ENCODE results near the gene BANF1. TPM values are rescaled to one million over a fixed set of nuclear protein-coding genes. Genes with fewer than 3 reads are reported as not detected.

BANF1 gene
- total and polyA plus RNA-seq, 2 experiments from 2014 or later, result 22.8 to 197 TPM

GRCh38 chr11:66011239-66011784 is 9.0 kb downstream of the BANF1 start:
- Histone ChIP-seq H3K27me3 (peaks cover 22% of the 10 kb centered on the region), H3K36me3 (replicated peaks; ENCODE audit: insufficient read depth, low read depth) (no peaks in the 10 kb centered on the region), H3K79me2 (no peaks in the 10 kb centered on the region), H4K20me1 (ENCODE audit: insufficient read depth, poor library complexity, severe bottlenecking) (no peaks in the 10 kb centered on the region), H2AFZ (no peak overlapping the region), H3K27ac (no peak overlapping the region), H3K4me3 (no peak overlapping the region), H3K4me2 (peak overlapping the region; percentile 56), H3K9me2 (replicated peaks; ENCODE audit: insufficient read depth) (no peaks in the 10 kb centered on the region), H3K9me3 (ENCODE audit: low read depth) (no peaks in the 10 kb centered on the region), H3K4me1 (ENCODE audit: insufficient read depth) (no peaks in the 10 kb centered on the region)
- 47% methylated on average over 13 of the region's 14 CpGs for WGBS (ENCODE audit: low lambda C conversion rate, missing lambda C conversion rate)
- DNase-seq (ENCODE audit: low spot score), result peak; percentile 73
- TF ChIP-seq EZH2phosphoT487 (IDR thresholded peaks at IDR 0.05; ENCODE audit: low read depth, severe bottlenecking, unreplicated experiment) (no peak), EZH2 (IDR thresholded peaks at IDR 0.05; ENCODE audit: borderline replicate concordance) (no peak)
- TF ChIP-seq, protein P1, sequence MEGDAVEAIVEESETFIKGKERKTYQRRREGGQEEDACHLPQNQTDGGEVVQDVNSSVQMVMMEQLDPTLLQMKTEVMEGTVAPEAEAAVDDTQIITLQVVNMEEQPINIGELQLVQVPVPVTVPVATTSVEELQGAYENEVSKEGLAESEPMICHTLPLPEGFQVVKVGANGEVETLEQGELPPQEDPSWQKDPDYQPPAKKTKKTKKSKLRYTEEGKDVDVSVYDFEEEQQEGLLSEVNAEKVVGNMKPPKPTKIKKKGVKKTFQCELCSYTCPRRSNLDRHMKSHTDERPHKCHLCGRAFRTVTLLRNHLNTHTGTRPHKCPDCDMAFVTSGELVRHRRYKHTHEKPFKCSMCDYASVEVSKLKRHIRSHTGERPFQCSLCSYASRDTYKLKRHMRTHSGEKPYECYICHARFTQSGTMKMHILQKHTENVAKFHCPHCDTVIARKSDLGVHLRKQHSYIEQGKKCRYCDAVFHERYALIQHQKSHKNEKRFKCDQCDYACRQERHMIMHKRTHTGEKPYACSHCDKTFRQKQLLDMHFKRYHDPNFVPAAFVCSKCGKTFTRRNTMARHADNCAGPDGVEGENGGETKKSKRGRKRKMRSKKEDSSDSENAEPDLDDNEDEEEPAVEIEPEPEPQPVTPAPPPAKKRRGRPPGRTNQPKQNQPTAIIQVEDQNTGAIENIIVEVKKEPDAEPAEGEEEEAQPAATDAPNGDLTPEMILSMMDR (IDR thresholded peaks at IDR 0.05; ENCODE audit: poor library complexity), result no peak

- DNase-seq (ENCODE audit: low spot score), result no peak
- Histone ChIP-seq H3K36me3 (replicated peaks; ENCODE audit: insufficient read depth, low read depth) (no peaks in the 10 kb centered on the region), H3K9me2 (replicated peaks; ENCODE audit: insufficient read depth) (no peaks in the 10 kb centered on the region), H3K27ac (no peak within 1 kb of the TSS), H4K20me1 (ENCODE audit: insufficient read depth, poor library complexity, severe bottlenecking) (no peaks in the 10 kb centered on the region), H3K4me1 (ENCODE audit: insufficient read depth) (no peaks in the 10 kb centered on the region), H3K79me2 (no peaks in the 10 kb centered on the region), H3K27me3 (peaks cover 22% of the 10 kb centered on the region), H3K4me2 (peak within 1 kb of the TSS; percentile 56), H2AFZ (no peak within 1 kb of the TSS), H3K9me3 (ENCODE audit: low read depth) (no peaks in the 10 kb centered on the region), H3K4me3 (no peak within 1 kb of the TSS)
- TF ChIP-seq, protein P1 (IDR thresholded peaks at IDR 0.05; ENCODE audit: poor library complexity), result no peak
- peak; percentile 40 for TF ChIP-seq EZH2phosphoT487 (IDR thresholded peaks at IDR 0.05; ENCODE audit: low read depth, severe bottlenecking, unreplicated experiment)
- TF ChIP-seq EZH2 (IDR thresholded peaks at IDR 0.05; ENCODE audit: borderline replicate concordance), result peak; percentile 77
- 31% methylated on average over 44 of the region's 61 CpGs for WGBS (ENCODE audit: low lambda C conversion rate, missing lambda C conversion rate)
Observed at GRCh38 chr11:66011785-66012303, 9.5 kb downstream of the BANF1 start, which contains the start of gene CST6. TSS of gene CST6 (plus strand) at chr11:66012008. CDS start at chr11:66012045, 37 bp downstream.

DNA sequence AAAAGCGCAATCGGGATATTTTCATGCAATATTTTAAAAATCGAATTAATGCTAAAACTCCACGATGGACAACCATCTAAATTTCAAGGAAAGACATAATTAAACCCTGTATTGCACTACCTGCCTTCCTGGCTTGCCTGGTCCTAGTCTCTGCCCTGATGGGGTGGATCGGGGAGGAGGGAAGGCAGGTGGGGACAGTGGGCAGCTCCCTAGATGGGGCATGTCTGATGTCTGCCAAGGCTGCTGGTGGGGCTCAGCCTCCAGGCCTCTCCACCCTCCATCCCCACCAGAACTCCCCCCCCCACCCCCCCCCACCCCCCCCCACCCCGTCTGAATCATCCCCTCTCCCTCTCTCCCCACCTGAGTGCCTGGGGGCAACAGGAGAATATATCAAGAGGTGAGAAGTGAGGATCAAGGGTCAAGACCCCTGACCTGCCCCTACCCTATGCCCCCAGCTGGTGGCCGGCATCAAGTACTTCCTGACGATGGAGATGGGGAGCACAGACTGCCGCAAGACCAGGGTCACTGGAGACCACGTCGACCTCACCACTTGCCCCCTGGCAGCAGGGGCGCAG is 10.2 kb downstream of the BANF1 start:
- no peak overlapping the region for H2AFZ ChIP-seq
- no peak overlapping the region for H3K4me3 ChIP-seq
- no peak overlapping the region for H3K27ac ChIP-seq
- no peaks in the 10 kb centered on the region for H3K79me2 ChIP-seq
- no peaks in the 10 kb centered on the region for H3K36me3 ChIP-seq (replicated peaks; ENCODE audit: insufficient read depth, low read depth)
- DNase-seq (ENCODE audit: low spot score), result no peak
- no peaks in the 10 kb centered on the region for H4K20me1 ChIP-seq (ENCODE audit: insufficient read depth, poor library complexity, severe bottlenecking)
- H3K9me3 ChIP-seq (ENCODE audit: low read depth), result no peaks in the 10 kb centered on the region
- peaks cover 22% of the 10 kb centered on the region for H3K27me3 ChIP-seq
- no peak overlapping the region for H3K4me2 ChIP-seq
- 64% methylated on average over 11 of the region's 12 CpGs for WGBS (ENCODE audit: low lambda C conversion rate, missing lambda C conversion rate)
- H3K4me1 ChIP-seq (ENCODE audit: insufficient read depth), result no peaks in the 10 kb centered on the region
- TF ChIP-seq, protein P1 (IDR thresholded peaks at IDR 0.05; ENCODE audit: poor library complexity), result no peak
- TF ChIP-seq EZH2 (IDR thresholded peaks at IDR 0.05; ENCODE audit: borderline replicate concordance) (no peak), EZH2phosphoT487 (IDR thresholded peaks at IDR 0.05; ENCODE audit: low read depth, severe bottlenecking, unreplicated experiment) (no peak)
- no peaks in the 10 kb centered on the region for H3K9me2 ChIP-seq (replicated peaks; ENCODE audit: insufficient read depth)
